GM21447 (cell line): ENCODE measurements around the gene RNF113B.

Experiments
- ATAC-seq: cut with Tn5 transposase; IDR thresholded peaks from one replicate; pipeline ENCODE4 v1.9.1; 2021; ENCODE audit not compliant: unreplicated experiment

The RNF113B gene

DNA sequence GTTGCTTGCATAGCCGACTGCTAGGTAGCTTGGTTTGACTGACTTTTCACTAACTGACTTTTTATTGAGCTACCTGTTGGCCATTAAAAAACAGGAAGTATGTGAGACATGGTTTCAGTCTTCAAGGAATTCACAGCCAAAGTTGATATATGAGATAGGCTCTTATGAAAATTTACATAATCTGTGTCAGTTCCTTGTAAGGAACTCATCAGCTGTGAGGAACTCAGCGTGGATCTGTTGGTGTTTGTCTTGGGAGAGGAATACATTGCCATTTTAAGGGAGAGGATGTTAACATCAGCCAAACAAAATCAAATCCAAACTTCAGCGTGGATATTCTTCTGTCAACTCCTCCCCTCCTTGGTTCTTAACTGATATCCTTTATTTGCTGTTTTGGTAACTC, 2.0 kb downstream of the RNF113B start:
- ATAC-seq: no peak

DNA sequence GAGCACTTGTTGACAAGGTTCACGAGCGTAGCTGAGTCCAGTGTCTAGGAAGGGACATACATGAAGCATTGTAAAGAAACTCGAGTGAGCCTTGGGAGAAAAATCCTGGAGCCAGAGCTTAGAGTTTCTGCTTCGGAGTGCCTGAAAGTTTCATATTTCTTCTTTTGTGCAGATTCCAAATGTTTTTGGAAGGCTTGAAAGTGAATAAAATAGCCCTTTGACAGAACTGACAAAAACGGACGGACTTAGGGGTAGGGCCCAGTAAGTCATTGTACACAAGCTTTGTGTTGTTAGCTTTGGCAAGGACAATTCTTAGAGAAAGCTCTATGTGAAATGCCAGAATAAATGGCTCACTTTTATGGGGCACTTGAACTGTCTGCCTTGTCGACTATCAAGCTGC, 2.8 kb downstream of the RNF113B start:
- no peak for ATAC-seq

GRCh38 chr13:98173431-98174152, 3.5 kb downstream of the RNF113B start:
- no peak for ATAC-seq

DNA sequence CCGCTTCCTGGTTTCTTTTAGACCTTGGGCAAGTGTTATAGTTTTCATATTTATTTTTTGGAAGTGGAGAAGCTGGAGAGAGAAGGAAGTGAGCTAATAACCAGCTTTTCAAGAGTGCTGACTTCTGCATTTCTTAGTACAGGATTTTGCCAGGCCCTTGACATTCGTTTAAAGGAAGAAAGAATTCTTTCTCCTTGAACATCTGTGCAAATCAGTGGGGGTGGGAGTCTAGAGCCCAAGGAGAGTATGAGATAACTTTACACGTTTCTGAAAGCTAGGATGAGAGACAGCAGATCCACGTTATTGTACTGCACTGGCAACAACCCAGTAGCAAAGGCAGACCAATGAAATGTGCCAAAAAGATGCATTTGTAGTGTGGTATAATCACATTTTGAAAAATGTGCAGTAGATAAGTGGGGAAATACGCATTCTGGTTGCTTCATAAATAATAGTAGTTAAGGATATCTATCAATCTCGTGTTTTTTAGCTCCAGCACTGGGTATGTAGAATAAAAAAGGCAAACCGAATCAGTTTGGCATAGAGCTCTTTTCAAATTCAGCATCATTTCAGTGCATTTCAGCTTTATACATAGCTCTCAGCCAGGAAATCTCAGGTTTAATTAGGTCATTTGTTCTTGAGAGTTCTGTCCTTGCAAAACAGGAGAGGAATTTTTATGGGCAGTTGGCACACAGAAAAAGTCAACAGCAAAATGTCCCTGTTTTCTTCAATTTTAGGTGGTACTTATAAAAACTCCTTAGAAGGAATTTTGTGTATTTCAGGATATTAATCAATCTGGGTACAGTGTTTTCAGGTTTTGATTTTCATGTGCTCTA, 4.3 kb downstream of the RNF113B start:
- no peak for ATAC-seq

DNA sequence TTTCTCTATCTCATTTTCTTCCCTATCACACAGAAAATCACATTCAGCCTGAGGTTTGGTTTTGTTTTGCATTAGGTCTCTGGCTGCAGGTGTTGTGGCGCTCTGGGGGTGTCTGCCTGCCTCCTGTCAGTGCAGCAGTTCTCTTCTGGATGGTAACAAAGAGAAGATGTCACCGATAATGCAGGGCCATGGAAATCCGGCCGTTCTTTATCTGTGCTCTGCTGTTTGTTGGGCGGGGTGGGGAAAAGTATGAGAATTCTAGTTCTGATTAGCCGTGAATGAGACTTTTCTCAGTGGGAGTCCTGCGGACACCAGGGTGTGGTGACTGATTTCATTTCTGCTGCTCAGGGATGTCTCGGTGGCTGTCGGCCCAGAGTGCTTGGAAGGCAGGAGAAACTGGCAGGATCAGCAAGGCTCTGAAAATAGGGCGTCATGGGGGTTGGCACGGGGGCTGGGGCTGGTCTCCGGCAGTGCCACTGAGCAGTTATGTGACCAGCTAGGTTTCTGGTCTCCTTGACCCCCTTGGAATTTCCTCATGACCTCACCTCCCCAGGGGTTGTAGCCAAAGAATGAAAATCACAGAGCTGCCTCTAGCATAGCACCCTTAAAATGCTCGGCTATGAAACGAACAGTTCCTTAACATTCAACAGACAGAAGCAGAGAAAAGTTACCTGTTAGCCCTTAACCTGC, 5.0 kb downstream of the RNF113B start:
- ATAC-seq: no peak

- no peak for ATAC-seq
These were observed 7.7 kb downstream of the RNF113B start for GRCh38 chr13:98169331-98169730.

GRCh38 chr13:98162935-98163334, 14.1 kb downstream of the RNF113B start:
- ATAC-seq: no peak

GRCh38 chr13:98158172-98158899, 18.7 kb downstream of the RNF113B start:
- ATAC-seq: no peak

DNA sequence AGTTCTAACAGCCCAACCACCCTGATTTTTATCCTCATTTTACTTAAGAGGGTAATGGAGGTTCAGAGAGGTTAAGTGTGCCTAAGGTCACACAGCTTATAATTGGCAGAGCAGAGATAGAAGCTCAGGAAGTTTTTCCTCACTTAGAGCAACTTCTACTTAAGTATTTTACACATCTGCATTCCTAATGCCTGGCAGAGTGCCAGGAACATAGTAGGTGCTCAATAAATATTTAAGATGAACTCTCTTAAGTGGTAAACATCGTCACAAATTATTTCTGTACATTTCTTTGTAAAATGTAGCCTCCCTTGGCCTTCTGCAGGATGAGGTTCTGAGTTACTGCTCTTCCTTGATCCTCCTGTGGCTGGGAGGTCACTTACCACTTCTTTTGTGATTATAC, 19.5 kb downstream of the RNF113B start:
- ATAC-seq: no peak

DNA sequence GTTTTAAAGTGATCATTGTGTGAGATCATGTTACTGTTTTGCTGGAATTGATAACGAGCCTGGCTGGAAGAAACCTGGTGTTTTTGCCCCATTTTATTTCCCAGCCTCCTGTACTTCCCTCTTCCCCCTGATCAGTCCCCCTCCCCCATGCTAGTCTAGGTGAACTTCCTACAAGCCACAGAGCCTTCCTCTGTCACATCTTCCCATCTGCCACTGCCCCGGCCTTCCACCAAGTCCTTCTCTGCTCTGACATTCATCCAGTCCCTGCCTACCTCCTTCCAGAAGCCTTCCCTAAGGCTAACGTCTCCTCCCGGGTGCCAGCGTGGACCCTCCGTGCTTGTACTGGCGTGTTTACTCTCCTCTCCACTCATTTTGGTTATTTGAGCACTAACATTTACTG, 19.9 kb downstream of the RNF113B start:
- ATAC-seq: no peak

GRCh38 chr13:98156259-98156658, 20.8 kb downstream of the RNF113B start:
- no peak for ATAC-seq

GRCh38 chr13:98155475-98156109, 21.5 kb downstream of the RNF113B start:
- no peak for ATAC-seq

DNA sequence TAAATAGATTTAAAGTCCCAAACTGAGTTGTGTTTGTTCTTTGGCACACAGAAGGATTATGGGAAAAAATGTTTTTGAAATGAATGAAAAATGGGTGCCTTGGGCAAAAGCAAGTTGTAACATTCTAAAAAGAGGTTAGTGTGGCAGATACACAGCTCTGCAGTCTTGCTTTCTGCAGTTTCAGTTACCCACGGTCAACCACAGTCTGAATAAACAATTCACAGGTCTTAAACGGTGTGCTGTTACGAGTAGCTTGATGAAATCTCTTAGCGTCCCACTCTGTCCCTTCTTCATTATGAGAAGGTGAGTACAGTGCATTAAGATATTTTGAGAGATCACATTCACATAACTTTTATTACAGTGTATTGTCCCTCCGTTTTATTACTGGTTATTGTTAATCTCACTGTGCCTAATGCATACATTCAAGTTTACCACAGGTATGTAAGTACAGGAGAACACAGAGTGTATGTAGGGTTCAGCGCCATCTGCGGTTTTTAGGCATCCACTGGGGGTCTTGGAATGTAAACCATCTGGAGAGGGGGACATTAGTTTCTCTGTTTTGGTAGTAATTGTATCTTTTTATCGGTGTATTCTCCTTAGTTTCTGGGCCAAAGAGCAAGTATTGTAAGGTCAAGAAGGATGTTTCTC, 26.1 kb downstream of the RNF113B start:
- no peak for ATAC-seq

DNA sequence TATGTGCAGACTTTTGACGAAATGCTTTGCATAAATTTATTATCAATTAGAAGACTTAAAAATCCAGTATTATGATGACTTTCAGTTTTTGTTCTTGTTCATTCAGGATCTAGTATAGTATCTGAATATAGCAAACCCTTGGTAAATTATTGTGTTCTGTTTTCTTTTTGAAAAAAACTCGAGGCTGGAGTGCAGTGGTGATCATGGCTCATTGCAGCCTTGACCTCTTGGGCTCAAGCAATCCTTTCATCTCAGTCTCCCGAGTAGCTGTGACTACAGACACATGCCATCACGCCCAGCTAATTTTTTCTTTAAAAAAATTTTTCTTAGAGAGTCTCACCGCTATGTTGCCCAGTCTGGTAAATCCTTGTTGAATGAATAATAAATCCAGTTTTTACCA, 29.5 kb downstream of the RNF113B start:
- no peak for ATAC-seq

DNA sequence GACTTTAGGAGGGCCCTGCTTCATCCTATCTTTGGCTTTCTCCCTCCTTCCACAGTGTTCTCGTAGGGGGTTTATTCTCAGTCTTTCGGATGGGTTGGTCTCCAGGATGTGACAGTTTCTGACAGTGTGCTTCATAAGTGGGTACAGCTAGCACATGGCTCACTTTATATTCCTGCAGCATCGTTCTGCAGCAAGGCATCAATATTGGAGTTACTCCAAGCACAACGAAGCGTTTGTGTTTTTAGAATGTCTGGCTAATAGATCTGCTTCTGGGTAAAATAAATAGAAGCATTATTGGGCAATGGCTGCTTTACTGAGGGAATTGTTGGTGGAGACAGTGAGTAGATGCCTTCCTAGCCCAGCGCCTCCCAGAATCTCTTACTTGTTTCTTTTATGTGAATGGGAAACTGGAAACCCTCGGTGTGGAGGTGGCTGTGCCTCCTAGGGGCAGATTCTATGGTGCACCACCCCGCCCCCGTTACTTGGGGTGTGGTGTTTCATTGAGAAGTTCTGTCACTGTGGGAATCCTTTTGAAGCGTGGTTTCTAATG, 32.2 kb downstream of the RNF113B start:
- ATAC-seq: no peak

- no peak for ATAC-seq
These were observed 32.9 kb downstream of the RNF113B start for GRCh38 chr13:98144027-98144741.

DNA sequence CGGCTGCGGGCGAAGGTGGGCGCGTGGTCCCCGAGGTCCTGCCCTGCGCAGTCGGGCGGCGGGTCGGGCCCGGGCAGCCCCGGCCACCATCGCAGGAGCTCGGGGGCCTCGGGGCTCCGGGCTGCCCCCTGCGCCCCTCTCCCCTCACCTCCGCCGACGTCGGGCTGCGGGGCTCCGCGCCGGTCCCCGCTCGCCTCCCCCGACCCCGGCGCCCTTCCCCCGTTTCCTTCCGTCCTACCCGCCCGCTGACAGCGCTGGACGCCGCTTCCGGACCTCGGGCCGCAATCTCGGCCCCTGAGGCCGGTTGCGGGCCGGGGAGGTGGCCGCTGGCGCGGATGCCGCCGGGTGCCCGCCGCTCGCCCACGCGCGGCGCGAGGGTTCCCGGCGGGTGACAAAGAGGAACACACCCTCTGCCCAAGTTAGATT, 33.5 kb downstream of the RNF113B start:
- ATAC-seq: peak; percentile 10

GRCh38 chr13:98143157-98143553, 33.9 kb downstream of the RNF113B start:
- peak; percentile 19 for ATAC-seq
